ENCODE results near the gene FGF19. TPM values are rescaled to one million over a fixed set of nuclear protein-coding genes. Genes with fewer than 3 reads are reported as not detected.
A peak's percentile ranks its signal among the peaks of the same experiment; 100 is the strongest.

FGF19 gene
- total RNA-seq, 1 donor from 2014 or later = not detected

- peaks cover 97% of the 10 kb centered on the region for H3K27me3 ChIP-seq (ENCODE audit: low read depth)
- no peak overlapping the region for H3K4me3 ChIP-seq
- no peak overlapping the region for H3K27ac ChIP-seq (replicated peaks)
- intact Hi-C loops (cut with micrococcal nuclease) = no loop called here
- TF ChIP-seq, protein P1, sequence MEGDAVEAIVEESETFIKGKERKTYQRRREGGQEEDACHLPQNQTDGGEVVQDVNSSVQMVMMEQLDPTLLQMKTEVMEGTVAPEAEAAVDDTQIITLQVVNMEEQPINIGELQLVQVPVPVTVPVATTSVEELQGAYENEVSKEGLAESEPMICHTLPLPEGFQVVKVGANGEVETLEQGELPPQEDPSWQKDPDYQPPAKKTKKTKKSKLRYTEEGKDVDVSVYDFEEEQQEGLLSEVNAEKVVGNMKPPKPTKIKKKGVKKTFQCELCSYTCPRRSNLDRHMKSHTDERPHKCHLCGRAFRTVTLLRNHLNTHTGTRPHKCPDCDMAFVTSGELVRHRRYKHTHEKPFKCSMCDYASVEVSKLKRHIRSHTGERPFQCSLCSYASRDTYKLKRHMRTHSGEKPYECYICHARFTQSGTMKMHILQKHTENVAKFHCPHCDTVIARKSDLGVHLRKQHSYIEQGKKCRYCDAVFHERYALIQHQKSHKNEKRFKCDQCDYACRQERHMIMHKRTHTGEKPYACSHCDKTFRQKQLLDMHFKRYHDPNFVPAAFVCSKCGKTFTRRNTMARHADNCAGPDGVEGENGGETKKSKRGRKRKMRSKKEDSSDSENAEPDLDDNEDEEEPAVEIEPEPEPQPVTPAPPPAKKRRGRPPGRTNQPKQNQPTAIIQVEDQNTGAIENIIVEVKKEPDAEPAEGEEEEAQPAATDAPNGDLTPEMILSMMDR (IDR thresholded peaks at IDR 0.05; ENCODE audit: borderline replicate concordance) = no peak
- no peaks in the 10 kb centered on the region for H3K36me3 ChIP-seq
- DNase-seq = no peak
- no peaks in the 10 kb centered on the region for H3K9me3 ChIP-seq (replicated peaks)
- peaks cover 27% of the 10 kb centered on the region for H3K4me1 ChIP-seq
Measured at GRCh38 chr11:69707176-69707575, 3.4 kb upstream of the FGF19 start.

DNA sequence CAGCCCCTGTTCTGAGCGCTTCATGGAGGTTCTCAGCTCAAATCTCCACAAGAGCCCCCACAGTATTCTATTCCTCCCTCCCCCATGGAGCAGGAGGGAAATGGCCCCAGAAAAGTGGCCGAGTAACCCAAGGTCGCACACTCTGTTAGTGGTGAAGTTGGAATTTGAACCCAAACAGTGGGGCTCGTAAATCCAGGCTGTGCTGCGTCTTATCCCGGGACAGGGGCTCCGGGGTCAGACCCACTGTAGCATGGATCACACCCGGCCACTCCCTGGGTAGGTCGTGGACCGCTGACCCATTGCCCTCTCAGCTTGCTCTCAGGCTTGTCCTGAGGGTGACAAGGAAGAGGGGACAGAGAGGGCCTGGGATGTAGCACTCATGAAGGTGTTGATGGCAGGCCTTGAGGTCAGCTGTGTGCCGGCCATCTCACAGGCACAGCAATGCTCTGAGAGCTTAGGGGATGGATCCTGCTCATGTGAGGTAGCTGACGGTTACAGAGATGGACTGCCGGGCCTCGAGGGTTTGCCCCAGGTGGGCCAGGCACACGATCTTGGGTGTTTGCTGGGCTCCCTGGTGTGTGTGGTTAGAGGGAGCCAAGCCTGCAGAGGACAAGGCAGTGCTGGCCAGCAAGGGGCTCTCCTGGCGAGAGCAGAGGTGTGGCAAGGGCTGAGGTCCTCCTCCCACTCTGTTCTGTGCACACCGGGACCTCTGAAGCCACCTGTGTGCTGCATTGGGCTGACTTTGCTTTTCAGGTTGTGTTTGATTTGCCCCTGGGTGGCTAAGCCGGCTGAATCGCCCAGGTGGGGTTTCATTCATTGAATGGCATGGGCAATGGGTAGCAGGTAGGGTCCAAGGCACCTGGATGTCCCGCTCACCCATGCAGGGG lies 2.3 kb upstream of the FGF19 start:
- Histone ChIP-seq H3K36me3 (no peaks in the 10 kb centered on the region), H3K4me1 (peaks cover 32% of the 10 kb centered on the region), H3K4me3 (no peak overlapping the region), H3K27ac (replicated peaks) (no peak overlapping the region), H3K9me3 (replicated peaks) (no peaks in the 10 kb centered on the region), H3K27me3 (ENCODE audit: low read depth) (peaks cover 100% of the 10 kb centered on the region)
- TF ChIP-seq, protein P1 (IDR thresholded peaks at IDR 0.05; ENCODE audit: borderline replicate concordance) = no peak
- DNase-seq = no peak
- intact Hi-C loops (cut with micrococcal nuclease) = no loop called here

DNA sequence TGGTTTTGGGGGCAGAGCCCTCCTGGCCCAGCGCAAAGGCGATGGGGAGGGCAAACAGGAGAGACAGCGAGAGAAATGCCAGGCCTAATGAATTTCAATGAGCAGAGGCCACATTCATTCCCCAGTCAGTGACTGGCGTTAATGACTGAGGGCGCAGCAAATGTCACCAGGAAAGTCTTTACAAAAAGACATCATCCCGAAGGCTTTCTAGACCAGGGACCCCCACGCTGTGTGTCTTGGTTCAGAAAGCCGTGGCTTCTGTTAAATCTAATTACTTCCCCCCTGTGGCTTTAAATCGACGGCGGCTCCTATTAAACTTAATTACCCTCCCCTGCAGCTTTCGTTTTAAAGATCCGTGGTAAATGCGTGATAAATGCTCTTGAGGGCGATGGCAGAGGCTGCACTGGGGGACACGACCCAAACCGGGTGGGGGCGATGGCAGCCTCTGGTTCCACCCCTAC lies 1.6 kb upstream of the FGF19 start:
- Histone ChIP-seq H3K4me1 (peaks cover 39% of the 10 kb centered on the region), H3K27ac (replicated peaks) (no peak overlapping the region), H3K9me3 (replicated peaks) (no peaks in the 10 kb centered on the region), H3K27me3 (ENCODE audit: low read depth) (peaks cover 100% of the 10 kb centered on the region), H3K4me3 (no peak overlapping the region), H3K36me3 (no peaks in the 10 kb centered on the region)
- TF ChIP-seq, protein P1 (IDR thresholded peaks at IDR 0.05; ENCODE audit: borderline replicate concordance) = no peak
- no peak for DNase-seq
- intact Hi-C loops (cut with micrococcal nuclease) = no loop called here

GRCh38 chr11:69704508-69705253 lies 859 bp upstream of the FGF19 start:
- intact Hi-C loops (cut with micrococcal nuclease) = no loop called here
- TF ChIP-seq, protein P1 (IDR thresholded peaks at IDR 0.05; ENCODE audit: borderline replicate concordance) = peak; percentile 56
- no peak overlapping the region for H3K27ac ChIP-seq (replicated peaks)
- H3K27me3 ChIP-seq (ENCODE audit: low read depth) = peaks cover 98% of the 10 kb centered on the region
- no peaks in the 10 kb centered on the region for H3K36me3 ChIP-seq
- DNase-seq = no peak
- H3K4me1 ChIP-seq = peaks cover 46% of the 10 kb centered on the region
- H3K9me3 ChIP-seq (replicated peaks) = no peaks in the 10 kb centered on the region
- H3K4me3 ChIP-seq = peak overlapping the region; percentile 50

DNA sequence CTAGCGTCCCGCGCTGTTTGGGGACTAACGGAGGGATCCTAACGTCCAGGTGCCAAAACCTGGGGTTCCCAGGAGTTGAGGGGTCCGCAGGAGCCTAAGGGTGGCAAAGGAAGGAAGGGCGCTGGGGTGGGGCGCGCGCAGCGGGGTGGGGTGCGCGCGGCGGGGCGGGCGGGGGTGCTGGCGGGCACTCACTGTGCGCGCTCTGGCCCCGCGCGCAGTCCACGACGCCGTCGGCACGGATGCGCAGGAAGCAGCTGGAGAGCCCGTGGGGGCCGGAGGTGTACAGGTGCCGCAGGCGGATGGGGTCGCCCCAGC lies 412 bp downstream of the FGF19 start:
- Histone ChIP-seq H3K27me3 (ENCODE audit: low read depth) (peaks cover 98% of the 10 kb centered on the region), H3K9me3 (replicated peaks) (no peaks in the 10 kb centered on the region), H3K4me3 (peak overlapping the region; percentile 50), H3K4me1 (peaks cover 49% of the 10 kb centered on the region), H3K36me3 (no peaks in the 10 kb centered on the region), H3K27ac (replicated peaks) (no peak overlapping the region)
- DNase-seq = no peak
- TF ChIP-seq, protein P1 (IDR thresholded peaks at IDR 0.05; ENCODE audit: borderline replicate concordance) = no peak
- intact Hi-C loops (cut with micrococcal nuclease) = no loop called here
